Astrocyte of the cerebellum (primary cell): ENCODE data around the gene CRYBG3.

ENCODE experiments used
- DNase-seq: peaks from one replicate; pipeline ENCODE4 v3.0.0-alpha.2; 2011; ENCODE audit warnings: low read depth
- H3K4me3 ChIP-seq: 2 replicates; pipeline ENCODE4 v1.5.1; 2011; ENCODE audit warnings: mild to moderate bottlenecking, low read depth, low read length, moderate library complexity
- in situ Hi-C: cut with HindIII; loops from 2 replicates; pipeline ENCODE4 v1.10.0; 2017; ENCODE audit warnings: low sequenced_read_pairs
- TF ChIP-seq, protein P1 (sequence below): IDR thresholded peaks from 2 replicates; pipeline ENCODE4 v1.5.1; 2012; ENCODE audit warnings: low read length, low read depth, moderate library complexity, mild to moderate bottlenecking; ENCODE audit errors: missing control alignments

CRYBG3 gene

DNA sequence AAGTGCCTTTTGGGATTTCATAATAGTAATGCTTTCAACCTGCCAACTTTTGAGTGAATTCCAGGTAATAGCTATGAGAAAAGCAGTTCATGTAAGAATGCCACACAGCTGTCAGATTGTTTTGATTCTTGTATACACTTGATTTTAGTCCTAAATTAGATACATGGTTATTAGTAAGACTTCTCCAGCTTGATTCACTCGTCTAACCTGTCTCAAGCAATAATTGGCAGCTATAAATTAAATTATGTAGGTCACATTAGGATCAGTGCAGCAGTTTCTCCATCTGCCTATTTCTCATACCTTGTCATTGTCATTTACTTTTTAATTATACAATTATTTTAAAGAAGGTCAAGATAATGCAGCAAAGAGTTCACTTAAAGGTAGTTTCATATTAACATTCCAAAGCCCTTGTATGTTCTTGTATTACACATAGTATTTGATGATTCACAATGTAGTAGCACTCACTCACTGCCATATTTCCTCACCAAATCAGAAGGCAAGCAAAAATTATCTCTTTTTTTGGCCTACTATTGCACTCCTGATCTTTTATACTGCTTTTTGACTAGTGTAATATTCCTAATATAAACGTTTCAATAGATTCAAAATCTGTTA lies 10.9 kb upstream of the CRYBG3 start:
- no peak overlapping the region for H3K4me3 ChIP-seq
- in situ Hi-C loops = no loop called here
- TF ChIP-seq, protein P1, sequence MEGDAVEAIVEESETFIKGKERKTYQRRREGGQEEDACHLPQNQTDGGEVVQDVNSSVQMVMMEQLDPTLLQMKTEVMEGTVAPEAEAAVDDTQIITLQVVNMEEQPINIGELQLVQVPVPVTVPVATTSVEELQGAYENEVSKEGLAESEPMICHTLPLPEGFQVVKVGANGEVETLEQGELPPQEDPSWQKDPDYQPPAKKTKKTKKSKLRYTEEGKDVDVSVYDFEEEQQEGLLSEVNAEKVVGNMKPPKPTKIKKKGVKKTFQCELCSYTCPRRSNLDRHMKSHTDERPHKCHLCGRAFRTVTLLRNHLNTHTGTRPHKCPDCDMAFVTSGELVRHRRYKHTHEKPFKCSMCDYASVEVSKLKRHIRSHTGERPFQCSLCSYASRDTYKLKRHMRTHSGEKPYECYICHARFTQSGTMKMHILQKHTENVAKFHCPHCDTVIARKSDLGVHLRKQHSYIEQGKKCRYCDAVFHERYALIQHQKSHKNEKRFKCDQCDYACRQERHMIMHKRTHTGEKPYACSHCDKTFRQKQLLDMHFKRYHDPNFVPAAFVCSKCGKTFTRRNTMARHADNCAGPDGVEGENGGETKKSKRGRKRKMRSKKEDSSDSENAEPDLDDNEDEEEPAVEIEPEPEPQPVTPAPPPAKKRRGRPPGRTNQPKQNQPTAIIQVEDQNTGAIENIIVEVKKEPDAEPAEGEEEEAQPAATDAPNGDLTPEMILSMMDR = no peak
- no peak for DNase-seq

DNA sequence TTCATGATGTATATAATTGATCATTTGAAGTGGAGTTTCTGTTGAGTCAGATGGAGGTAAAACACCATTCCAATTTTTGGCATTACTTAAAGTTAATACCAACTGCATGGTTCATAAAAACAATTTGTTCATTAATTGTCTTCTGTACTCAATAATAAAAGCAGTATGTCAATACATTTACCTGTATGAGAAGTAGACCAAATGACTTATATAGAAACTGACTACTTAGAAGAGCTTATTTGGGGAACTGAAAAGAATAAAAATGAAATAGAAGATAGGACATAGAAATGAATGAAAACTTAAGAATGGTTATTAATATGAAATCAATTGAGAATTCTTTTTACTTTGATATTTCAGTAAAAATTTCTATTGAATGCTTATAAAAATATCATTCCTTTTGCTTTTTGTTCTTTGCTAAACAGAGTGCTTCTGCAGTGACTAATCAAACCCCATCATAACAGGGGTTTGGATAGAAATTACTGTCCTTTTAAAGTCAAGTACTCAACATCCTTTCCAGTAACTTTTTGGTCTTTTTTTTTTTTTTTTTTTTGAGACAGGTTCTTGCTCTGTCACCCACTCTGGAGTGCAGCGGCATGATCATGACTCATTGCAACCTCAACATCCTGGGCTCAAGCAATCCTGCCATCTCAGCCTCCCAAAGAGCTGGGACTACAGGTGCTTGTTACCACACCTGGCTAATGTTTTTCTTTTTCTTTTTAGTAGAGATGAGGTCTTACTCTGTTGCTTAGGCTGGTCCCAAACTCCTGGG lies 6.5 kb upstream of the CRYBG3 start:
- in situ Hi-C loops = no loop called here
- no peak overlapping the region for H3K4me3 ChIP-seq
- TF ChIP-seq, protein P1 = no peak
- no peak for DNase-seq

- TF ChIP-seq, protein P1 = no peak
- no peak for DNase-seq
- in situ Hi-C loops = no loop called here
Observed at GRCh38 chr3:97816811-97817210, 5.0 kb upstream of the CRYBG3 start.

DNA sequence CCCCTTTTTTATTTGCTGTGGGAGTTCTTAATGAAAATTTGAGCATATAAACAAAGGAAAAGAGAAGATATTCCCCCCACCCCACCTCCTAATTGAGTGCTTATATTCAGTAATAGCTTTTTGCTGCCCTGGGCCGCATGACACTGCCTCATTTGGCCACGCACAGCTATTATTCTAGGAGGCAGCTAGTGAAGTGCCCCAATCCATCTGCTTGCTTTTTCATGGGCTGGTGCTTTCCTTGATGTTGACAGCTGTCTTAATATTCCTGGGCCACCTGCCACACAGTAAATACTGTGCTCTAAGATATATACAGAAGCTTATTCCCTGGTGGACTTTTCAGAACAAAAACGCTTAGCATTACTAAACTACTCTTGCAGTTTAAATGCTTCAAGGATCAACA lies 3.8 kb upstream of the CRYBG3 start:
- TF ChIP-seq, protein P1 = no peak
- no peak overlapping the region for H3K4me3 ChIP-seq
- in situ Hi-C loops = no loop called here
- DNase-seq = no peak

More at GRCh38 chr3:97816811-97817210, 5.0 kb upstream of the CRYBG3 start:
- no peak overlapping the region for H3K4me3 ChIP-seq

DNA sequence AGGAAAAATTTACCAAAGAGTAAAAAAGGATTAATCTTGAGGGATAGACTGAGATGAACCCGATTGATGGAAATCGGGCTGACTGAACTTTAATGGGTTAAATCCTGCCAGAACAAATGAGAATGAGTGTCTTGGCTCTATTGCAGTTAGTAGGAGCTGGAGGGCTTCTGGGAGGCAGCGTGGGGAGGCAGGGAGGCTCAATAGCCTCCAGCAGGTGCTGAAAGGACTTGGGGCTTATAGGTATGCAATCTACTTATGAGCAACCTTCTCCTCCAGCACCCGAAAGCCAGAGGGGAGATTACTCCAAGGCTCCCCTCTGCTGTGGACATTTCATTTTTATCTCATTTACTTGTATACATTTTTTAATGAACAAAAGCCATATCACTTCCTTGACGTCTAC lies 1.0 kb upstream of the CRYBG3 start:
- peak overlapping the region; percentile 84 for H3K4me3 ChIP-seq
- in situ Hi-C loops = no loop called here
- TF ChIP-seq, protein P1 = no peak
- no peak for DNase-seq

GRCh38 chr3:97821287-97821773 lies 481 bp upstream of the CRYBG3 start:
- TF ChIP-seq, protein P1 = no peak
- in situ Hi-C loops = no loop called here
- peak overlapping the region; percentile 84 for H3K4me3 ChIP-seq
- peak; percentile 20 for DNase-seq
